Endothelial cell of umbilical vein (primary cell): ENCODE data around the gene TOLLIP. TPM values are rescaled to one million over a fixed set of nuclear protein-coding genes. Genes with fewer than 3 reads are reported as not detected.

Experiments used
- BruUV-seq: library from RNA; stranded (reverse); fragments of 400-500 nt; replicated peaks from 2 replicates; lab custom pipeline; 2021; lab: Mats Ljungman, UMichigan
- CTCF ChIA-PET: fragments of 300-600, 350-600 bp; sonication (Branson Sonifier 250); formaldehyde crosslinking; loops from one replicate; lab custom pipeline; 2021; ENCODE audit warnings: antibody characterized with exemption, inconsistent platforms; lab: Charles Lee
- POLR2A ChIA-PET: fragments of 300-600, 350-600 bp; sonication (Branson Sonifier 250); formaldehyde crosslinking; loops from one replicate; lab custom pipeline; 2021; ENCODE audit warnings: antibody characterized with exemption, inconsistent platforms; lab: Charles Lee
- DNase-seq: peaks from one replicate; pipeline ENCODE4 v3.0.0-alpha.2; 2011; ENCODE audit warnings: low read depth, low spot score
- FAIRE-seq: peaks from 2 replicates; lab custom pipeline; 2011; peaks lifted over from hg19 to GRCh38; lab: Jason Lieb, UNC
- H2AFZ ChIP-seq: 2 replicates; pipeline ENCODE4 v1.6.0; 2012; ENCODE audit warnings: low read depth, low read length, control low read depth, inconsistent platforms
- H3K27ac ChIP-seq: 2 replicates; pipeline ENCODE4 v1.5.1; 2011; ENCODE audit warnings: low read depth, mild to moderate bottlenecking, control low read depth, low read length, moderate library complexity; ENCODE audit not compliant: insufficient read depth
- H3K27me3 ChIP-seq, 2 experiments: 2 replicates each; pipeline versions ENCODE4 v1.6.0 to v1.6.1; 2011; ENCODE audit warnings: low read length in 2 of 2, mixed read lengths in 1 of 2; ENCODE audit not compliant: control insufficient read depth in 2 of 2, insufficient read depth in 2 of 2
- H3K36me3 ChIP-seq, 2 experiments: 2 replicates in 1 of 2; 3 replicates in 1 of 2; pipeline ENCODE4 v1.5.1; 2011; ENCODE audit warnings: low read length in 2 of 2, mild to moderate bottlenecking in 1 of 2, moderate library complexity in 1 of 2; ENCODE audit not compliant: control insufficient read depth in 2 of 2, insufficient read depth in 2 of 2; ENCODE audit errors: extremely low read depth in 1 of 2
- H3K4me1 ChIP-seq: 3 replicates; pipeline ENCODE4 v1.5.1; 2011; ENCODE audit warnings: mild to moderate bottlenecking, low read length; ENCODE audit not compliant: control insufficient read depth, insufficient read depth; ENCODE audit errors: extremely low read depth
- H3K4me2 ChIP-seq: 2 replicates; pipeline ENCODE4 v1.6.1; 2011; ENCODE audit warnings: low read length, control low read depth, mixed read lengths; ENCODE audit not compliant: insufficient read depth
- H3K4me3 ChIP-seq, 3 experiments: fragments of 200-600 bp in 1 of 3; sonication (generic), shearing (Covaris generic) in 1 of 3; replicated peaks in 1 of 3; 2 replicates each; pipeline ENCODE4 v1.5.1; 2011 to 2016; ENCODE audit warnings: control low read depth in 3 of 3, low read length in 3 of 3, mild to moderate bottlenecking in 2 of 3, inconsistent platforms in 1 of 3, low read depth in 1 of 3, moderate library complexity in 1 of 3; ENCODE audit not compliant: insufficient read depth in 1 of 3
- H3K79me2 ChIP-seq: 2 replicates; pipeline ENCODE4 v1.6.0; 2012; ENCODE audit warnings: low read length, inconsistent platforms; ENCODE audit not compliant: control insufficient read depth, insufficient read depth
- H3K9ac ChIP-seq: replicated peaks from 2 replicates; pipeline ENCODE3; 2011; ENCODE audit warnings: low read length, control low read depth; ENCODE audit not compliant: insufficient read depth; ENCODE audit errors: extremely low read depth
- H3K9me1 ChIP-seq: replicated peaks from 3 replicates; pipeline ENCODE4 v1.6.0; 2011; ENCODE audit warnings: mild to moderate bottlenecking, low read length; ENCODE audit not compliant: control insufficient read depth, insufficient read depth; ENCODE audit errors: extremely low read depth
- H3K9me3 ChIP-seq: replicated peaks from 2 replicates; pipeline ENCODE4 v1.5.1; 2012; ENCODE audit warnings: low read length, inconsistent platforms; ENCODE audit not compliant: control insufficient read depth, insufficient read depth
- H4K20me1 ChIP-seq: replicated peaks from 2 replicates; pipeline ENCODE3; 2011; ENCODE audit warnings: mild to moderate bottlenecking, low read length; ENCODE audit not compliant: control insufficient read depth, insufficient read depth; ENCODE audit errors: extremely low read depth
- EZH2 ChIP-seq: IDR thresholded peaks from 2 replicates; pipeline ENCODE4 v1.6.1; 2012; ENCODE audit warnings: borderline replicate concordance, low read depth, mild to moderate bottlenecking, moderate library complexity, low read length, inconsistent platforms; ENCODE audit not compliant: severe bottlenecking
- FOS ChIP-seq: IDR thresholded peaks from 2 replicates; pipeline ENCODE4 v1.6.1; 2011; ENCODE audit warnings: mild to moderate bottlenecking, low read length, moderate library complexity, borderline replicate concordance; ENCODE audit not compliant: insufficient read depth
- GATA2 ChIP-seq: IDR thresholded peaks from 2 replicates; pipeline ENCODE4 v1.7.0; 2011; ENCODE audit warnings: low read depth, mild to moderate bottlenecking, moderate library complexity, mixed read lengths, low read length; ENCODE audit not compliant: insufficient read length, insufficient read depth
- JUN ChIP-seq: IDR thresholded peaks from 2 replicates; pipeline ENCODE4 v1.6.1; 2011; ENCODE audit warnings: borderline replicate concordance, low read depth; ENCODE audit not compliant: insufficient read length, insufficient read depth
- MYC ChIP-seq: IDR thresholded peaks from one replicate; pipeline ENCODE4 v1.6.1; 2011; ENCODE audit warnings: mild to moderate bottlenecking, low read depth, low read length
- POLR2A ChIP-seq: IDR thresholded peaks from 2 replicates; pipeline ENCODE4 v1.6.1; 2012; ENCODE audit warnings: low read depth, mild to moderate bottlenecking, control low read depth, low read length
- POLR2AphosphoS5 ChIP-seq: IDR thresholded peaks from 2 replicates; pipeline ENCODE4 v1.6.1; 2012; ENCODE audit warnings: low read depth, mild to moderate bottlenecking, control low read depth, low read length, moderate library complexity; ENCODE audit not compliant: insufficient read depth
- dilution Hi-C: fragments of 300-500 bp; cut with MboI; formaldehyde crosslinking; loops from one replicate; pipeline ENCODE4 v1.15.0; 2019; ENCODE audit warnings: low sequenced_read_pairs; ENCODE audit not compliant: extremely low pct_ligation_motif_present
- intact Hi-C: fragments of 100-400 bp; cut with micrococcal nuclease; formaldehyde crosslinking; loops from one replicate; pipeline ENCODE4 v1.10.0; 2022
- polyA plus RNA-seq, 4 experiments: library from polyadenylated mRNA; depleted of rRNA in 3 of 4; stranded (reverse) in 3 of 4; unstranded in 1 of 4; fragments of >200 nt; gene quantifications; 2 replicates each; pipeline versions ENCODE4 v1.2.1 to v1.2.3, GENCODE V29; 2011 to 2012; ENCODE audit warnings: missing spikeins in 1 of 4
- total RNA-seq: library from RNA; stranded (reverse); gene quantifications from 2 replicates; pipeline ENCODE4 v1.2.3, GENCODE V29; 2021
- TF ChIP-seq, protein P1 (sequence below), 2 donors: IDR thresholded peaks; 1 replicate in 1 of 2; 2 replicates in 1 of 2; pipeline ENCODE4 v1.5.1; 2011; ENCODE audit warnings: low read length in 2 of 2, mild to moderate bottlenecking in 2 of 2, moderate library complexity in 2 of 2, control low read depth in 1 of 2, inconsistent platforms in 1 of 2, low read depth in 1 of 2; ENCODE audit not compliant: insufficient read depth in 1 of 2; ENCODE audit errors: extremely low read depth in 1 of 2
- TF ChIP-seq, protein P2 (sequence below): IDR thresholded peaks from 2 replicates; pipeline ENCODE4 v1.6.1; 2011; ENCODE audit not compliant: insufficient read depth, insufficient read length

The TOLLIP gene
- total and polyA plus RNA-seq, 2 donors (not counting 3 experiments of a cell fraction or from before 2014, with no cell fraction given), result 49.6 to 64.8 TPM

DNA sequence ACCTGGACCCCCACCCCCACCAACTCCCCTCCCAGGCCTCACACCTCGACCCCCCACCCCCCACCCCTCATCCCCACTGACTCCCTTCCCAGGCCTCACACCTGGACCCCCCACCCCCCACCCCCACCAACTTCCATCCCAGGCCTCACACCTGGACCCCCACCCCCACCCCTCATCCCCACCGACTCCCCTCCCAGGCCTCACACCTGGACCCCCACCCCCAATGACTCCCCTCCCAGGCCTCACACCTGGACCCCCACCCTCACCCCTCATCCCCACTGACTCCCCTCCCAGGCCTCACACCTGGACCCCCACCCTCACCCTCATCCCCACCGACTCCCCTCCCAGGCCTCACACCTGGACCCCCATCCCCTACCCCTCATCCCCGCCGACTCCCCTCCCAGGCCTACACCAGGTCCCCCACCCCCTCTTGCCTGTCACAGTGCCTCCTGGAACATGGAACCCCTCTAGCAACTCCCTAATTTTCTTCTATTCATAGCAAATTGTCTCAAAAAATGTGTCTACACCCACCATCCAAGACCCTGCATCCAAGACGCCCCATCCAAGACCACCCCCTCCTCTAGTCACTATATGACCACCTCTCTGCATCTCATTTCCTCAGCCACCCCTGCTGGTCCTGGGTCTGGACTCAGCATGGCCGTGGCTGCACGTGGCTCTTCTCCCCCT is 43.4 kb upstream of the TOLLIP start:
- H3K36me3 ChIP-seq, result no peaks in the 10 kb centered on the region
- BruUV-seq, result no TSS peak
- ChIA-PET POLR2A (no interaction called here), CTCF (no interaction called here)
- DNase-seq, result no peak
- no peaks in the 10 kb centered on the region for H3K9me3 ChIP-seq
- FAIRE-seq, result no peak
- no peak overlapping the region for H2AFZ ChIP-seq
- intact Hi-C loops, result no loop called here
- H3K9me1 ChIP-seq, result no peaks in the 10 kb centered on the region
- dilution Hi-C loops, result no loop called here
- H3K4me1 ChIP-seq, result no peaks in the 10 kb centered on the region
- no peaks in the 10 kb centered on the region for H4K20me1 ChIP-seq
- H3K4me3 ChIP-seq, result no peak overlapping the region
- H3K27me3 ChIP-seq, result no peaks in the 10 kb centered on the region
- no peak overlapping the region for H3K4me2 ChIP-seq
- H3K27ac ChIP-seq, result no peak overlapping the region
- TF ChIP-seq, protein P1, sequence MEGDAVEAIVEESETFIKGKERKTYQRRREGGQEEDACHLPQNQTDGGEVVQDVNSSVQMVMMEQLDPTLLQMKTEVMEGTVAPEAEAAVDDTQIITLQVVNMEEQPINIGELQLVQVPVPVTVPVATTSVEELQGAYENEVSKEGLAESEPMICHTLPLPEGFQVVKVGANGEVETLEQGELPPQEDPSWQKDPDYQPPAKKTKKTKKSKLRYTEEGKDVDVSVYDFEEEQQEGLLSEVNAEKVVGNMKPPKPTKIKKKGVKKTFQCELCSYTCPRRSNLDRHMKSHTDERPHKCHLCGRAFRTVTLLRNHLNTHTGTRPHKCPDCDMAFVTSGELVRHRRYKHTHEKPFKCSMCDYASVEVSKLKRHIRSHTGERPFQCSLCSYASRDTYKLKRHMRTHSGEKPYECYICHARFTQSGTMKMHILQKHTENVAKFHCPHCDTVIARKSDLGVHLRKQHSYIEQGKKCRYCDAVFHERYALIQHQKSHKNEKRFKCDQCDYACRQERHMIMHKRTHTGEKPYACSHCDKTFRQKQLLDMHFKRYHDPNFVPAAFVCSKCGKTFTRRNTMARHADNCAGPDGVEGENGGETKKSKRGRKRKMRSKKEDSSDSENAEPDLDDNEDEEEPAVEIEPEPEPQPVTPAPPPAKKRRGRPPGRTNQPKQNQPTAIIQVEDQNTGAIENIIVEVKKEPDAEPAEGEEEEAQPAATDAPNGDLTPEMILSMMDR (IDR thresholded peaks at IDR 0.05; ENCODE audit: extremely low read depth in 1 of 2, insufficient read depth in 1 of 2, low read depth in 1 of 2, low read length in 2 of 2), result no peak
- no peak for TF ChIP-seq GATA2
- no peak for TF ChIP-seq POLR2A
- no peak for TF ChIP-seq JUN
- TF ChIP-seq EZH2, result no peak
- no peak for TF ChIP-seq POLR2AphosphoS5
- TF ChIP-seq FOS, result no peak
- TF ChIP-seq, protein P2, sequence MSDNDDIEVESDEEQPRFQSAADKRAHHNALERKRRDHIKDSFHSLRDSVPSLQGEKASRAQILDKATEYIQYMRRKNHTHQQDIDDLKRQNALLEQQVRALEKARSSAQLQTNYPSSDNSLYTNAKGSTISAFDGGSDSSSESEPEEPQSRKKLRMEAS, result no peak
- no peak for TF ChIP-seq MYC
- no peaks in the 10 kb centered on the region for H3K79me2 ChIP-seq
- H3K9ac ChIP-seq, result no peak overlapping the region
